GM12878 (cell line): Measurements from ENCODE around the gene RMDN3. TPM values are rescaled to one million over a fixed set of nuclear protein-coding genes. Genes with fewer than 3 reads are reported as not detected.

Experiments
- ATAC-seq: fragments of 200-7000 bp; cut with Tn5 transposase; 3 replicates; pipeline ENCODE4 v1.9.1; 2020; ENCODE audit warnings: mild to moderate bottlenecking, moderate library complexity
- BruUV-seq: library from RNA; stranded (reverse); fragments of 400-500 nt; replicated peaks from 2 replicates; lab custom pipeline; 2021; lab: Mats Ljungman, UMichigan
- CTCF ChIA-PET: fragments of 300-600 bp; sonication (Branson Sonifier 250); formaldehyde crosslinking; extraction: SDS; loops from one replicate; lab custom pipeline; 2021; ENCODE audit warnings: inconsistent platforms; lab: Yijun Ruan, JAX
- POLR2A ChIA-PET: fragments of 350-600 bp; formaldehyde crosslinking; extraction: SDS; loops from one replicate; lab custom pipeline; 2021; ENCODE audit warnings: inconsistent platforms; lab: Charles Lee
- RAD21 ChIA-PET: fragments of 300-600 bp; sonication (Branson Sonifier 250); formaldehyde crosslinking; loops from one replicate; lab custom pipeline; 2023; ENCODE audit warnings: antibody characterized with exemption; ENCODE audit not compliant: unreplicated experiment; lab: Charles Lee
- SMC1A ChIA-PET: fragments of 300-600 bp; sonication (Branson Sonifier 250); formaldehyde crosslinking; loops from one replicate; lab custom pipeline; 2023; ENCODE audit not compliant: unreplicated experiment, uncharacterized antibody; lab: Charles Lee
- DNase-seq: peaks from one replicate; pipeline ENCODE4 v3.0.0-alpha.2; 2011; ENCODE audit warnings: low read depth, low spot score
- FAIRE-seq: peaks from 3 replicates; lab custom pipeline; 2011; peaks lifted over from hg19 to GRCh38; lab: Jason Lieb, UNC
- H2AFZ ChIP-seq: 2 replicates; pipeline ENCODE4 v1.6.0; 2011; ENCODE audit warnings: low read depth, low read length, control low read depth; ENCODE audit not compliant: control insufficient read depth
- H3K27ac ChIP-seq: 2 replicates; pipeline ENCODE4 v1.5.1; 2011; ENCODE audit warnings: control low read depth; ENCODE audit not compliant: control insufficient read depth, insufficient read depth
- H3K27me3 ChIP-seq, 2 experiments: replicated peaks in 1 of 2; 2 replicates each; pipeline versions ENCODE4 v1.6.0 to v1.6.1; 2011; ENCODE audit warnings: low read length in 1 of 2; ENCODE audit not compliant: control insufficient read depth in 2 of 2, insufficient read depth in 2 of 2
- H3K36me3 ChIP-seq, 2 experiments: 2 replicates each; pipeline ENCODE4 v1.5.1; 2011; ENCODE audit warnings: low read length in 1 of 2; ENCODE audit not compliant: control insufficient read depth in 2 of 2, insufficient read depth in 2 of 2
- H3K4me1 ChIP-seq: 2 replicates; pipeline ENCODE4 v1.6.1; 2011; ENCODE audit warnings: mild to moderate bottlenecking, low read length, moderate library complexity, mixed read lengths; ENCODE audit not compliant: control insufficient read depth, insufficient read depth
- H3K4me2 ChIP-seq: 2 replicates; pipeline ENCODE4 v1.6.0; 2011; ENCODE audit warnings: control low read depth; ENCODE audit not compliant: control insufficient read depth, insufficient read depth
- H3K4me3 ChIP-seq: fragments of 200-600 bp; sonication (generic); 2 replicates; pipeline ENCODE4 v1.5.1; 2016
- H3K79me2 ChIP-seq: 2 replicates; pipeline ENCODE4 v1.6.0; 2011; ENCODE audit warnings: low read length; ENCODE audit not compliant: control insufficient read depth, insufficient read depth
- H3K9ac ChIP-seq: 2 replicates; pipeline ENCODE4 v1.8.0; 2011; ENCODE audit warnings: low read length, control low read depth, mixed read lengths; ENCODE audit not compliant: control insufficient read depth, insufficient read depth
- H3K9me3 ChIP-seq: replicated peaks from 3 replicates; pipeline ENCODE4 v1.5.1; 2011; ENCODE audit warnings: mild to moderate bottlenecking, low read length; ENCODE audit not compliant: control insufficient read depth, insufficient read depth
- H4K20me1 ChIP-seq: 2 replicates; pipeline ENCODE4 v1.6.0; 2011; ENCODE audit not compliant: control insufficient read depth, insufficient read depth
- DPF2 ChIP-seq: fragments of 450-650 bp; IDR thresholded peaks from 2 replicates; pipeline ENCODE4 v1.6.1; 2017; ENCODE audit warnings: mild to moderate bottlenecking
- REST ChIP-seq: IDR thresholded peaks from 2 replicates; pipeline ENCODE4 v1.6.1; 2012; ENCODE audit warnings: mild to moderate bottlenecking, low read depth, low read length
- SPI1 ChIP-seq: IDR thresholded peaks from 2 replicates; pipeline ENCODE4 v1.6.1; 2011; ENCODE audit warnings: low read depth, mild to moderate bottlenecking, low read length, moderate library complexity, borderline replicate concordance; ENCODE audit not compliant: insufficient read depth
- WGBS: methylation state at CpG from one replicate; pipeline ENCODE4 v1.1.6; 2016; ENCODE audit warnings: low lambda C conversion rate; ENCODE audit not compliant: insufficient replicate concordance, insufficient coverage; ENCODE audit errors: missing lambda C conversion rate; 5-methylcytosine and 5-hydroxymethylcytosine counted together
- in situ Hi-C: fragments of 300-500 bp; cut with MboI; formaldehyde crosslinking; loops from 9 replicates; pipeline ENCODE4 v1.14.3; 2018; ENCODE audit warnings: mixed read lengths
- intact Hi-C: fragments of 100-400 bp; cut with micrococcal nuclease; formaldehyde crosslinking; loops from one replicate; pipeline ENCODE4 v1.14.2; 2022; ENCODE audit not compliant: unreplicated experiment
- polyA plus RNA-seq, 11 experiments: library from polyadenylated mRNA; depleted of rRNA in 4 of 11; unstranded in 6 of 11; stranded (reverse) in 5 of 11; fragments of >200 nt; fragmentation: Nextera tagmentation in 4 of 11; fragmentation: Illumina TruSeq in 1 of 11; extraction: Ambion mirVana in 4 of 11; extraction: Trizol in 1 of 11; gene quantifications; 1 replicate in 1 of 11; 2 replicates in 10 of 11; pipeline versions ENCODE4 v1.2.1 to v1.2.3, GENCODE V29; 2011 to 2016; ENCODE audit warnings: inconsistent platforms in 2 of 11, missing spikeins in 2 of 11, low read depth in 1 of 11
- total RNA-seq, 4 experiments: library from RNA; depleted of rRNA in 3 of 4; stranded (reverse); fragments of >200 nt in 3 of 4; fragmentation: Illumina TruSeq in 1 of 4; extraction: Trizol in 1 of 4; gene quantifications; 2 replicates each; pipeline versions ENCODE4 v1.2.1 to v1.2.3, GENCODE V29; 2013 to 2021

Gene RMDN3
- total and polyA plus RNA-seq, 10 of the 15 experiments (the other 5 are each of a cell fraction or from before 2014, with no cell fraction given), result 5.7 to 44.4 (median 20.3) TPM

- Histone ChIP-seq H3K4me1 (peaks cover 39% of the 10 kb centered on the region), H4K20me1 (no peaks in the 10 kb centered on the region), H3K79me2 (no peaks in the 10 kb centered on the region)
- SMC1A ChIA-PET, result no interaction called here
- FAIRE-seq (no peak), DNase-seq (no peak)
- RAD21 ChIA-PET, result no interaction called here
- CTCF ChIA-PET, result interaction anchor here (1.4 to 3.1 kb wide), 3 partner anchors 15 to 178 kb away, joined by 3 to 17 read pairs (median 9); no protein-coding TSS in a partner anchor
- intact Hi-C loops, result no loop called here
- no peak for TF ChIP-seq DPF2
- no peak for TF ChIP-seq SPI1
- no peak for TF ChIP-seq REST
- TF ChIP-seq, all 136 proteins: peak for 0
- BruUV-seq, result no TSS peak
- no peak overlapping the region for H3K27ac ChIP-seq
- no peak overlapping the region for H3K4me2 ChIP-seq
- in situ Hi-C loops, result no loop called here
- H3K9ac ChIP-seq, result no peak overlapping the region
- H3K36me3 ChIP-seq, result no peaks in the 10 kb centered on the region; a peak in 2 of 4 replicates
- ATAC-seq, result no peak
- WGBS, result 97% methylated on average over 31 of the region's 32 CpGs
- H3K9me3 ChIP-seq, result no peaks in the 10 kb centered on the region
- no peak overlapping the region for H3K4me3 ChIP-seq
- no peak overlapping the region for H2AFZ ChIP-seq
- POLR2A ChIA-PET, result interaction anchor here (0.5 to 1.0 kb wide), 3 partner anchors 9 to 237 kb away, joined by 3 to 6 read pairs (median 3); no protein-coding TSS in a partner anchor
- no peaks in the 10 kb centered on the region for H3K27me3 ChIP-seq
Observed at GRCh38 chr15:40766906-40767837, 12.1 kb upstream of the RMDN3 start.
